GM23338 (cell line): ENCODE measurements around the gene HSD17B1. TPM values are rescaled to one million over a fixed set of nuclear protein-coding genes. Genes with fewer than 3 reads are reported as not detected.

Experiments
- ATAC-seq: fragments of 200-7000 bp; cut with Tn5 transposase; 3 replicates; pipeline ENCODE4 v1.9.1; 2020
- DNase-seq: peaks from one replicate; pipeline ENCODE4 v3.0.0-alpha.2; 2015; ENCODE audit warnings: low spot score
- H2AFZ ChIP-seq: fragments of 200-600 bp; sonication (generic); 2 replicates; pipeline ENCODE4 v1.8.0; 2016; ENCODE audit warnings: antibody characterized with exemption, mild to moderate bottlenecking, moderate library complexity
- H3F3A ChIP-seq: fragments of 200-600 bp; sonication (generic); replicated peaks from 2 replicates; pipeline ENCODE4 v1.8.0; 2017; ENCODE audit warnings: antibody characterized with exemption, mixed run types, low read depth
- H3K27ac ChIP-seq: fragments of 200-600 bp; sonication (generic); 2 replicates; pipeline ENCODE4 v1.6.1; 2016; ENCODE audit warnings: low read depth
- H3K27me3 ChIP-seq: fragments of 200-600 bp; sonication (generic); 2 replicates; pipeline ENCODE4 v1.8.0; 2016; ENCODE audit warnings: mild to moderate bottlenecking, mixed run types, moderate library complexity; ENCODE audit not compliant: insufficient read depth
- H3K36me3 ChIP-seq: fragments of 200-600 bp; sonication (generic); 2 replicates; pipeline ENCODE4 v1.8.0; 2016; ENCODE audit warnings: mild to moderate bottlenecking; ENCODE audit not compliant: insufficient read depth
- H3K4me1 ChIP-seq: fragments of 200-600 bp; sonication (generic); 2 replicates; pipeline ENCODE4 v1.8.0; 2016; ENCODE audit warnings: mild to moderate bottlenecking, moderate library complexity; ENCODE audit not compliant: insufficient read depth
- H3K4me2 ChIP-seq: fragments of 200-600 bp; sonication (generic); 2 replicates; pipeline ENCODE4 v1.7.1; 2017; ENCODE audit warnings: mixed run types
- H3K4me3 ChIP-seq: fragments of 200-600 bp; sonication (generic); 2 replicates; pipeline ENCODE4 v1.6.1; 2016; ENCODE audit warnings: mixed run types
- H3K79me2 ChIP-seq: fragments of 200-600 bp; sonication (generic); replicated peaks from 2 replicates; pipeline ENCODE4 v1.8.0; 2017; ENCODE audit warnings: mild to moderate bottlenecking; ENCODE audit not compliant: insufficient read depth
- H3K9me2 ChIP-seq: fragments of 200-600 bp; sonication (generic); 2 replicates; pipeline ENCODE4 v1.8.0; 2017; ENCODE audit not compliant: insufficient read depth
- H4K20me1 ChIP-seq: fragments of 200-600 bp; sonication (generic); replicated peaks from 2 replicates; pipeline ENCODE4 v1.8.0; 2017; ENCODE audit warnings: mild to moderate bottlenecking; ENCODE audit not compliant: insufficient read depth
- H3K27ac Mint-ChIP-seq: 2 replicates; pipeline ENCODE4 v1.8.0; 2020; ENCODE audit warnings: inconsistent platforms, mild to moderate bottlenecking, moderate library complexity, mixed read lengths
- H3K27me3 Mint-ChIP-seq: 3 replicates; pipeline ENCODE4 v1.8.0; 2022; ENCODE audit warnings: low read depth, mild to moderate bottlenecking, moderate library complexity, mixed read lengths, inconsistent platforms; ENCODE audit not compliant: insufficient read depth, poor library complexity
- H3K36me3 Mint-ChIP-seq: 3 replicates; pipeline ENCODE4 v1.8.0; 2021; ENCODE audit warnings: low read depth, mild to moderate bottlenecking, inconsistent platforms, moderate library complexity, mixed read lengths
- H3K4me1 Mint-ChIP-seq: 3 replicates; pipeline ENCODE4 v1.8.0; 2020; ENCODE audit warnings: mild to moderate bottlenecking, inconsistent platforms, mixed read lengths
- H3K4me3 Mint-ChIP-seq: 3 replicates; pipeline ENCODE4 v1.8.0; 2021; ENCODE audit warnings: moderate library complexity, mild to moderate bottlenecking, inconsistent platforms, mixed read lengths
- H3K9me3 Mint-ChIP-seq: 3 replicates; pipeline ENCODE4 v1.8.0; 2020; ENCODE audit warnings: moderate library complexity, mild to moderate bottlenecking, inconsistent platforms, mixed read lengths
- CREB1 ChIP-seq: fragments of 250-450 bp; sonication (Bioruptor Pico); IDR thresholded peaks from 2 replicates; pipeline ENCODE4 v1.5.0; 2020; ENCODE audit warnings: low read depth, mild to moderate bottlenecking, moderate library complexity
- EZH2phosphoT487 ChIP-seq: fragments of 200-600 bp; sonication (generic); IDR thresholded peaks from one replicate; pipeline ENCODE4 v1.8.1; 2018; ENCODE audit warnings: antibody characterized with exemption; ENCODE audit not compliant: unreplicated experiment
- polyA plus RNA-seq: library from polyadenylated mRNA; unstranded; fragments of >200 nt; fragmentation: Nextera tagmentation; extraction: Ambion mirVana; gene quantifications from 2 replicates; pipeline ENCODE4 v1.2.1, GENCODE V29; 2016
- total RNA-seq: library from RNA; depleted of rRNA; stranded (reverse); fragments of >200 nt; shearing (Covaris generic); gene quantifications from 2 replicates; pipeline ENCODE4 v1.2.3, GENCODE V29; 2014
- TF ChIP-seq, protein P1 (sequence below): fragments of 250-450 bp; sonication (Bioruptor Pico); IDR thresholded peaks from 2 replicates; pipeline ENCODE4 v1.5.0; 2020; ENCODE audit warnings: mild to moderate bottlenecking, moderate library complexity

The HSD17B1 gene
- total and polyA plus RNA-seq, 2 experiments from 2014 or later: 0.97 to 1.7 TPM

- Mint-ChIP-seq H3K27ac (no peak overlapping the region; the same call in 1 of the 2 replicates), H3K36me3 (peaks cover 77% of the 10 kb centered on the region), H3K4me1 (peaks cover 13% of the 10 kb centered on the region), H3K27me3 (peaks cover 10% of the 10 kb centered on the region), H3K9me3 (no peaks in the 10 kb centered on the region), H3K4me3 (peak overlapping the region; percentile 97; the same call in 2 of the 3 replicates)
- Histone ChIP-seq H3F3A (peaks cover 50% of the 10 kb centered on the region), H3K27ac (no peak overlapping the region), H3K4me2 (no peak overlapping the region), H4K20me1 (peaks cover 10% of the 10 kb centered on the region), H3K4me1 (peaks cover 11% of the 10 kb centered on the region), H3K4me3 (no peak overlapping the region), H2AFZ (no peak overlapping the region), H3K79me2 (peaks cover 16% of the 10 kb centered on the region), H3K36me3 (peaks cover 33% of the 10 kb centered on the region), H3K27me3 (no peaks in the 10 kb centered on the region), H3K9me2 (no peaks in the 10 kb centered on the region)
- TF ChIP-seq CREB1 (CRISPR knock-in tag) (no peak), EZH2phosphoT487 (no peak)
- TF ChIP-seq, protein P1, sequence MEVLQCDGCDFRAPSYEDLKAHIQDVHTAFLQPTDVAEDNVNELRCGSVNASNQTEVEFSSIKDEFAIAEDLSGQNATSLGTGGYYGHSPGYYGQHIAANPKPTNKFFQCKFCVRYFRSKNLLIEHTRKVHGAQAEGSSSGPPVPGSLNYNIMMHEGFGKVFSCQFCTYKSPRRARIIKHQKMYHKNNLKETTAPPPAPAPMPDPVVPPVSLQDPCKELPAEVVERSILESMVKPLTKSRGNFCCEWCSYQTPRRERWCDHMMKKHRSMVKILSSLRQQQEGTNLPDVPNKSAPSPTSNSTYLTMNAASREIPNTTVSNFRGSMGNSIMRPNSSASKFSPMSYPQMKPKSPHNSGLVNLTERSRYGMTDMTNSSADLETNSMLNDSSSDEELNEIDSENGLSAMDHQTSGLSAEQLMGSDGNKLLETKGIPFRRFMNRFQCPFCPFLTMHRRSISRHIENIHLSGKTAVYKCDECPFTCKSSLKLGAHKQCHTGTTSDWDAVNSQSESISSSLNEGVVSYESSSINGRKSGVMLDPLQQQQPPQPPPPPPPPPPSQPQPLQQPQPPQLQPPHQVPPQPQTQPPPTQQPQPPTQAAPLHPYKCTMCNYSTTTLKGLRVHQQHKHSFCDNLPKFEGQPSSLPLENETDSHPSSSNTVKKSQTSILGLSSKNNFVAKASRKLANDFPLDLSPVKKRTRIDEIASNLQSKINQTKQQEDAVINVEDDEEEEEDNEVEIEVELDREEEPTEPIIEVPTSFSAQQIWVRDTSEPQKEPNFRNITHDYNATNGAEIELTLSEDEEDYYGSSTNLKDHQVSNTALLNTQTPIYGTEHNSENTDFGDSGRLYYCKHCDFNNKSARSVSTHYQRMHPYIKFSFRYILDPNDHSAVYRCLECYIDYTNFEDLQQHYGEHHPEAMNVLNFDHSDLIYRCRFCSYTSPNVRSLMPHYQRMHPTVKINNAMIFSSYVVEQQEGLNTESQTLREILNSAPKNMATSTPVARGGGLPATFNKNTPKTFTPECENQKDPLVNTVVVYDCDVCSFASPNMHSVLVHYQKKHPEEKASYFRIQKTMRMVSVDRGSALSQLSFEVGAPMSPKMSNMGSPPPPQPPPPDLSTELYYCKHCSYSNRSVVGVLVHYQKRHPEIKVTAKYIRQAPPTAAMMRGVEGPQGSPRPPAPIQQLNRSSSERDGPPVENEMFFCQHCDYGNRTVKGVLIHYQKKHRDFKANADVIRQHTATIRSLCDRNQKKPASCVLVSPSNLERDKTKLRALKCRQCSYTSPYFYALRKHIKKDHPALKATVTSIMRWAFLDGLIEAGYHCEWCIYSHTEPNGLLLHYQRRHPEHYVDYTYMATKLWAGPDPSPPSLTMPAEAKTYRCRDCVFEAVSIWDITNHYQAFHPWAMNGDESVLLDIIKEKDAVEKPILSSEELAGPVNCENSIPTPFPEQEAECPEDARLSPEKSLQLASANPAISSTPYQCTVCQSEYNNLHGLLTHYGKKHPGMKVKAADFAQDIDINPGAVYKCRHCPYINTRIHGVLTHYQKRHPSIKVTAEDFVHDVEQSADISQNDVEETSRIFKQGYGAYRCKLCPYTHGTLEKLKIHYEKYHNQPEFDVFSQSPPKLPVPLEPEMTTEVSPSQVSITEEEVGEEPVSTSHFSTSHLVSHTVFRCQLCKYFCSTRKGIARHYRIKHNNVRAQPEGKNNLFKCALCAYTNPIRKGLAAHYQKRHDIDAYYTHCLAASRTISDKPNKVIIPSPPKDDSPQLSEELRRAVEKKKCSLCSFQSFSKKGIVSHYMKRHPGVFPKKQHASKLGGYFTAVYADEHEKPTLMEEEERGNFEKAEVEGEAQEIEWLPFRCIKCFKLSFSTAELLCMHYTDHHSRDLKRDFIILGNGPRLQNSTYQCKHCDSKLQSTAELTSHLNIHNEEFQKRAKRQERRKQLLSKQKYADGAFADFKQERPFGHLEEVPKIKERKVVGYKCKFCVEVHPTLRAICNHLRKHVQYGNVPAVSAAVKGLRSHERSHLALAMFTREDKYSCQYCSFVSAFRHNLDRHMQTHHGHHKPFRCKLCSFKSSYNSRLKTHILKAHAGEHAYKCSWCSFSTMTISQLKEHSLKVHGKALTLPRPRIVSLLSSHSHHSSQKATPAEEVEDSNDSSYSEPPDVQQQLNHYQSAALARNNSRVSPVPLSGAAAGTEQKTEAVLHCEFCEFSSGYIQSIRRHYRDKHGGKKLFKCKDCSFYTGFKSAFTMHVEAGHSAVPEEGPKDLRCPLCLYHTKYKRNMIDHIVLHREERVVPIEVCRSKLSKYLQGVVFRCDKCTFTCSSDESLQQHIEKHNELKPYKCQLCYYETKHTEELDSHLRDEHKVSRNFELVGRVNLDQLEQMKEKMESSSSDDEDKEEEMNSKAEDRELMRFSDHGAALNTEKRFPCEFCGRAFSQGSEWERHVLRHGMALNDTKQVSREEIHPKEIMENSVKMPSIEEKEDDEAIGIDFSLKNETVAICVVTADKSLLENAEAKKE (CRISPR knock-in tag): no peak
- ATAC-seq (no peak), DNase-seq (no peak)
Observed at GRCh38 chr17:42568341-42569111, 15.8 kb downstream of the HSD17B1 start.
